Neutrophil (primary cell): Measurements from ENCODE around the gene SIGLEC12.
"Not testable (repeated sequence)": the region's sequence is repeated elsewhere in the genome, so short reads cannot be mapped to it uniquely, and the experiment has no call there.

Source experiments
- H3K27ac ChIP-seq: fragments of 200-600 bp; sonication (generic); 2 replicates; pipeline ENCODE4 v1.5.1; 2016; ENCODE audit warnings: mild to moderate bottlenecking, moderate library complexity
- H3K27me3 ChIP-seq: fragments of 200-600 bp; sonication (generic); 2 replicates; pipeline ENCODE4 v1.6.0; 2016; ENCODE audit warnings: mild to moderate bottlenecking
- H3K36me3 ChIP-seq: fragments of 200-600 bp; sonication (generic); 2 replicates; pipeline ENCODE4 v1.5.1; 2017
- H3K4me1 ChIP-seq, 2 experiments: fragments of 200-600 bp in 1 of 2; sonication (generic) in 1 of 2; 1 replicate in 1 of 2; 2 replicates in 1 of 2; pipeline versions ENCODE4 v1.5.1 to v1.6.1; 2013 to 2016; ENCODE audit warnings: low read depth in 1 of 2, low read length in 1 of 2, mild to moderate bottlenecking in 1 of 2, moderate library complexity in 1 of 2; ENCODE audit not compliant: control insufficient read depth in 1 of 2, insufficient read depth in 1 of 2
- H3K4me3 ChIP-seq, 2 experiments: fragments of 200-600 bp in 1 of 2; sonication (generic) in 1 of 2; 1 replicate in 1 of 2; 2 replicates in 1 of 2; pipeline ENCODE4 v1.5.1; 2013 to 2016; ENCODE audit warnings: low read depth in 1 of 2, low read length in 1 of 2, mild to moderate bottlenecking in 1 of 2, moderate library complexity in 1 of 2
- H3K9me3 ChIP-seq: fragments of 200-600 bp; sonication (generic); 2 replicates; pipeline ENCODE4 v1.5.1; 2016
- TF ChIP-seq, protein P1 (sequence below): fragments of 200-600 bp; sonication (generic); IDR thresholded peaks from 2 replicates; pipeline ENCODE4 v1.5.1; 2016; ENCODE audit warnings: antibody characterized with exemption

SIGLEC12 gene

DNA sequence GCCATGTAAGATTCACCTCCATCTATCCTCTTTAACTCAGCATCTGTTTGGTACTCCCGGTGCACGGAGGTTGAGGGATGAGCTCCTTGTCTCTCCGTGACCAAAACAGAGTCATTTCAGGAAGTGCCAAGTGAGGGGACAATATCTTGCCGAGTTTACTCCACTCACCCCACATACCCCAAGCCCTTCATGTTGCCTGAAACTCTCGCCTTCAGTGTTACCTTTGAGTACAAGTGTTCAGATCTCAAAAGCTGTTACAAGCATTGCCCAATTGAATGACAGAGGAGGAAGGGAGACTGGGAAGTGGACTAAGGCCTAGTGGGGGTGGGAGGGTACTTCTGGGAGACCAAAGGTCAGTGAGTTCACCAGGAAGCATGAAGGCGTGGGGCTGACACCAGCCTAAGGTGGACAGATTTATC is 6.0 kb upstream of the SIGLEC12 start:
- H3K4me3 ChIP-seq: no peak overlapping the region
- no peaks in the 10 kb centered on the region for H3K36me3 ChIP-seq
- no peaks in the 10 kb centered on the region for H3K27me3 ChIP-seq
- TF ChIP-seq, protein P1, sequence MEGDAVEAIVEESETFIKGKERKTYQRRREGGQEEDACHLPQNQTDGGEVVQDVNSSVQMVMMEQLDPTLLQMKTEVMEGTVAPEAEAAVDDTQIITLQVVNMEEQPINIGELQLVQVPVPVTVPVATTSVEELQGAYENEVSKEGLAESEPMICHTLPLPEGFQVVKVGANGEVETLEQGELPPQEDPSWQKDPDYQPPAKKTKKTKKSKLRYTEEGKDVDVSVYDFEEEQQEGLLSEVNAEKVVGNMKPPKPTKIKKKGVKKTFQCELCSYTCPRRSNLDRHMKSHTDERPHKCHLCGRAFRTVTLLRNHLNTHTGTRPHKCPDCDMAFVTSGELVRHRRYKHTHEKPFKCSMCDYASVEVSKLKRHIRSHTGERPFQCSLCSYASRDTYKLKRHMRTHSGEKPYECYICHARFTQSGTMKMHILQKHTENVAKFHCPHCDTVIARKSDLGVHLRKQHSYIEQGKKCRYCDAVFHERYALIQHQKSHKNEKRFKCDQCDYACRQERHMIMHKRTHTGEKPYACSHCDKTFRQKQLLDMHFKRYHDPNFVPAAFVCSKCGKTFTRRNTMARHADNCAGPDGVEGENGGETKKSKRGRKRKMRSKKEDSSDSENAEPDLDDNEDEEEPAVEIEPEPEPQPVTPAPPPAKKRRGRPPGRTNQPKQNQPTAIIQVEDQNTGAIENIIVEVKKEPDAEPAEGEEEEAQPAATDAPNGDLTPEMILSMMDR: no peak
- no peaks in the 10 kb centered on the region for H3K9me3 ChIP-seq
- H3K4me1 ChIP-seq: peaks cover 28 to 48% of the 10 kb centered on the region in 2 experiments
- no peak overlapping the region for H3K27ac ChIP-seq

DNA sequence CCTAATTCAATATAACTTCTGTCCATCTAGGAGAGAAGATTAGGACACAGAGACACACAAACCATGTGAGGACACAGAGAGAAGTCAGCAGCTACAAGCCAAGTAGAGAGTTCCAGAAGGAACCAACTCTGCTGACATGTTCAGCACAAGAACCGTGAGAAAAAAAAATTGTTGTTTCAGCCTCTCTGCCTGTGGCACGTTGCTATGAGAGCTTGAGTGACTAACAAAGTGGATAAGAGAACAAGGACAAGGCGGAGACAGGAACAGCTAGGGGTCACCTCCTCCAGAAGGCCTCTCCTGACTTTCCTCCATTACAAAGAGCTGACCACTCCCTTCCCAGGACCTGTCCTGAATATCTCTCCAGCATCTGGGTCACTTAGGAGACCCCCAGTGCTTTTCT is 5.6 kb upstream of the SIGLEC12 start:
- TF ChIP-seq, protein P1: no peak
- Histone ChIP-seq H3K36me3 (no peaks in the 10 kb centered on the region), H3K27me3 (no peaks in the 10 kb centered on the region), H3K4me3 (no peak overlapping the region), H3K4me1 (peaks cover 33 to 52% of the 10 kb centered on the region in 2 experiments), H3K27ac (no peak overlapping the region), H3K9me3 (no peaks in the 10 kb centered on the region)

- Histone ChIP-seq H3K4me3 (no peak overlapping the region), H3K27ac (no peak overlapping the region), H3K36me3 (no peaks in the 10 kb centered on the region), H3K9me3 (no peaks in the 10 kb centered on the region), H3K27me3 (no peaks in the 10 kb centered on the region), H3K4me1 (peaks cover 42 to 61% of the 10 kb centered on the region in 2 experiments)
- TF ChIP-seq, protein P1: no peak
Measured at GRCh38 chr19:51505904-51506303, 4.3 kb upstream of the SIGLEC12 start.

GRCh38 chr19:51503896-51504295 is 2.3 kb upstream of the SIGLEC12 start:
- TF ChIP-seq, protein P1: no peak

GRCh38 chr19:51503286-51503817 is 1.8 kb upstream of the SIGLEC12 start:
- Histone ChIP-seq H3K36me3 (no peaks in the 10 kb centered on the region), H3K4me1 (peaks cover 31 to 35% of the 10 kb centered on the region in 2 experiments), H3K4me3 (no peak overlapping the region), H3K27me3 (no peaks in the 10 kb centered on the region), H3K27ac (peak overlapping the region; percentile 33), H3K9me3 (no peaks in the 10 kb centered on the region)
- TF ChIP-seq, protein P1: no peak

More at GRCh38 chr19:51503896-51504295, 2.3 kb upstream of the SIGLEC12 start:
- Histone ChIP-seq H3K9me3 (no peaks in the 10 kb centered on the region), H3K36me3 (no peaks in the 10 kb centered on the region), H3K4me3 (no peak overlapping the region), H3K27me3 (no peaks in the 10 kb centered on the region), H3K4me1 (peaks cover 31 to 41% of the 10 kb centered on the region in 2 experiments), H3K27ac (peak overlapping the region; percentile 33)

- not testable (repeated sequence) for H3K36me3 ChIP-seq, H3K27me3 ChIP-seq, H3K4me3 ChIP-seq, H3K27ac ChIP-seq, H3K9me3 ChIP-seq
- peaks cover 26 to 27% of the 10 kb centered on the region in 2 experiments for H3K4me1 ChIP-seq
Measured at GRCh38 chr19:51500931-51501330, 669 bp downstream of the SIGLEC12 start.
